Activated CD4-positive, CD25-positive, alpha-beta regulatory T cell treated with anti-CD3 and anti-CD28 coated beads, Interleukin-2, amount 50 U/mL, for 72 hours (primary cell): ENCODE data around the gene CYP27B1.
"Not testable (repeated sequence)": the region's sequence is repeated elsewhere in the genome, so short reads cannot be mapped to it uniquely, and the experiment has no call there.

Experiments used
- DNase-seq: peaks from one replicate; pipeline ENCODE4 v3.0.0; 2021

The CYP27B1 gene

GRCh38 chr12:57720606-57721595, 46.0 kb downstream of the CYP27B1 start:
- DNase-seq: no peak

- no peak for DNase-seq
Measured at GRCh38 chr12:57719777-57720605, 46.9 kb downstream of the CYP27B1 start.

GRCh38 chr12:57718641-57719528, 48.0 kb downstream of the CYP27B1 start:
- no peak for DNase-seq

GRCh38 chr12:57717846-57718640, 48.8 kb downstream of the CYP27B1 start:
- DNase-seq: no peak

- no peak for DNase-seq
Measured at GRCh38 chr12:57717131-57717530, 49.7 kb downstream of the CYP27B1 start.

- no peak for DNase-seq
Measured at GRCh38 chr12:57716305-57716704, 50.6 kb downstream of the CYP27B1 start.

GRCh38 chr12:57715786-57716185, 51.1 kb downstream of the CYP27B1 start:
- no peak for DNase-seq

GRCh38 chr12:57715036-57715748, 51.7 kb downstream of the CYP27B1 start:
- DNase-seq: not testable (repeated sequence)

GRCh38 chr12:57713209-57713608, 53.7 kb downstream of the CYP27B1 start:
- DNase-seq: no peak

GRCh38 chr12:57712701-57713100, 54.2 kb downstream of the CYP27B1 start:
- no peak for DNase-seq
